Femur (tissue), 1 donor: ENCODE measurements around the gene STRA6.

ENCODE experiments used
- DNase-seq: peaks from one replicate; pipeline ENCODE4 v3.0.0-alpha.2; 2017

STRA6 gene

GRCh38 chr15:74130849-74131627, 71.5 kb downstream of the STRA6 start:
- DNase-seq: no peak

DNA sequence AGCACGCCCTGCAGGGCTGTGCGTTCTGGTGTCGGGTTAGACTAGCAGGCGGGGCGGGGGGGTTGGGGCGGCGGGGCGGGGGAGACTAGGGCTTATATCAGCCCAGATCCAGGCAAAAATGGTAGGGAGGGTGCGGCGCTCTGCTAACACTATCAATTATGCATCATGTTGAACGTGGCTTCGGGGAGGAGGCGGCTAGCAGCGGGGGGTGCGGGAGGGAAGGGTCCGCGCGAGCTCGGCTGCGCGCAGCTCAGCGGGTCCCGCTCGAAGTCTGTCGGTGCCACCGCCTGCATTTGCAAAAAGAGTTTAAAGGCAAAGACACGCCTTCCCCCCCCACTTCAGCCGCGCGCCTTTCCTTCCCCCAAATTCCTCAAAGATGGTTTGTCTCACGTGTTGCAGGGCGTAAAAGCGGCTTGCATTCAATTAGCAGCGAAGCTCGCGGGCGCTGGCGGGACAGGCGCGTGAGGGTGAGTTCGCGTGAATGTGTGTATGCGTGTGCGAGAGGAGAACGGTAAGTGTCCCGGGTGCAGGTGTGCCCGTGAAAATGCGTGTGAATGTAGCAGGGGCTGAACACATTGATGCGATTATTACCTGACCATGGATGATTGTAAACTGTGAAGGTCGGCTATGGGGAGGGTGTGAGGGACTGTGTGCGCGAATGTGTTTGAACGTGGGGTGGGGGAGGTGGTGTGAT, 72.3 kb downstream of the STRA6 start, which contains the start of gene ISLR2:
TSS of gene ISLR2 (plus strand) at position 432 of the 694 bp plus-strand sequence. CDS start 2,169 bp downstream, outside the sequence.
- DNase-seq: peak; percentile 64

GRCh38 chr15:74129586-74130154, 72.9 kb downstream of the STRA6 start:
- DNase-seq: no peak
